Karpas-422 (cell line): Measurements from ENCODE around the gene DSCAML1. TPM values are rescaled to one million over a fixed set of nuclear protein-coding genes. Genes with fewer than 3 reads are reported as not detected.

ENCODE experiments used
- DNase-seq: peaks from one replicate; pipeline ENCODE4 v3.0.0-alpha.2; 2015
- H2AFZ ChIP-seq: fragments of 200-600 bp; sonication (generic); 2 replicates; pipeline ENCODE4 v1.6.1; 2014; ENCODE audit warnings: antibody characterized with exemption, low read length, mixed read lengths
- H3K27ac ChIP-seq: fragments of 200-600 bp; sonication (generic); 2 replicates; pipeline ENCODE4 v1.5.1; 2014; ENCODE audit warnings: mild to moderate bottlenecking, low read length, moderate library complexity
- H3K27me3 ChIP-seq: fragments of 200-600 bp; sonication (generic); 2 replicates; pipeline ENCODE4 v1.6.1; 2014; ENCODE audit warnings: low read length, mixed read lengths
- H3K36me3 ChIP-seq: fragments of 200-600 bp; sonication (generic); 2 replicates; pipeline ENCODE4 v1.6.1; 2014; ENCODE audit warnings: low read length, mixed read lengths; ENCODE audit not compliant: insufficient read depth
- H3K4me1 ChIP-seq: fragments of 200-600 bp; sonication (generic); 2 replicates; pipeline ENCODE4 v1.6.1; 2014; ENCODE audit warnings: mild to moderate bottlenecking, low read length, mixed read lengths
- H3K4me2 ChIP-seq: fragments of 200-600 bp; sonication (generic); 2 replicates; pipeline ENCODE4 v1.6.1; 2014; ENCODE audit warnings: low read length, low read depth, mild to moderate bottlenecking; ENCODE audit not compliant: poor library complexity, severe bottlenecking
- H3K4me3 ChIP-seq: fragments of 200-600 bp; sonication (generic); 2 replicates; pipeline ENCODE4 v1.5.1; 2014; ENCODE audit warnings: mild to moderate bottlenecking, antibody characterized with exemption, low read length, mixed read lengths
- H3K79me2 ChIP-seq: fragments of 200-600 bp; sonication (generic); 2 replicates; pipeline ENCODE4 v1.6.1; 2014; ENCODE audit warnings: mild to moderate bottlenecking, low read length, mixed read lengths
- H3K9ac ChIP-seq: fragments of 200-600 bp; sonication (generic); 2 replicates; pipeline ENCODE4 v1.6.0; 2014; ENCODE audit warnings: low read length
- H3K9me2 ChIP-seq: fragments of 200-600 bp; sonication (generic), shearing (Covaris generic); replicated peaks from 2 replicates; pipeline ENCODE4 v1.6.0; 2014; ENCODE audit warnings: mild to moderate bottlenecking, low read length, moderate library complexity; ENCODE audit not compliant: insufficient read depth
- H3K9me3 ChIP-seq: fragments of 300-700, 200-600 bp; sonication (generic); 2 replicates; pipeline ENCODE4 v1.6.1; 2014; ENCODE audit warnings: low read length, mixed read lengths
- H4K20me1 ChIP-seq: fragments of 200-600 bp; sonication (generic); 2 replicates; pipeline ENCODE4 v1.6.1; 2014; ENCODE audit warnings: mild to moderate bottlenecking, antibody characterized with exemption, low read length, low read depth; ENCODE audit not compliant: insufficient read depth
- total RNA-seq: library from RNA; depleted of rRNA; stranded (reverse); fragments of >200 nt; shearing (Covaris generic); gene quantifications from 2 replicates; pipeline ENCODE4 v1.2.3, GENCODE V29; 2014; ENCODE audit warnings: low replicate concordance

The DSCAML1 gene
- total RNA-seq, 1 experiment from 2014 or later = not detected

GRCh38 chr11:117440258-117440657 is 356.8 kb downstream of the DSCAML1 start:
- Histone ChIP-seq H3K9ac (no peak overlapping the region), H2AFZ (no peak overlapping the region), H3K27me3 (no peaks in the 10 kb centered on the region), H3K9me3 (no peaks in the 10 kb centered on the region), H3K79me2 (no peaks in the 10 kb centered on the region), H4K20me1 (no peaks in the 10 kb centered on the region), H3K27ac (no peak overlapping the region), H3K4me1 (no peaks in the 10 kb centered on the region), H3K36me3 (no peaks in the 10 kb centered on the region), H3K4me3 (no peak overlapping the region), H3K4me2 (no peak overlapping the region), H3K9me2 (no peaks in the 10 kb centered on the region)
- DNase-seq = no peak

GRCh38 chr11:117439256-117439655 is 357.8 kb downstream of the DSCAML1 start:
- Histone ChIP-seq H3K9me2 (no peaks in the 10 kb centered on the region), H3K27me3 (no peaks in the 10 kb centered on the region), H3K9ac (no peak overlapping the region), H2AFZ (no peak overlapping the region), H3K4me2 (no peak overlapping the region), H3K36me3 (no peaks in the 10 kb centered on the region), H3K9me3 (no peaks in the 10 kb centered on the region), H3K4me1 (no peaks in the 10 kb centered on the region), H3K4me3 (no peak overlapping the region), H3K79me2 (no peaks in the 10 kb centered on the region), H4K20me1 (no peaks in the 10 kb centered on the region), H3K27ac (no peak overlapping the region)
- peak; percentile 44 for DNase-seq

DNA sequence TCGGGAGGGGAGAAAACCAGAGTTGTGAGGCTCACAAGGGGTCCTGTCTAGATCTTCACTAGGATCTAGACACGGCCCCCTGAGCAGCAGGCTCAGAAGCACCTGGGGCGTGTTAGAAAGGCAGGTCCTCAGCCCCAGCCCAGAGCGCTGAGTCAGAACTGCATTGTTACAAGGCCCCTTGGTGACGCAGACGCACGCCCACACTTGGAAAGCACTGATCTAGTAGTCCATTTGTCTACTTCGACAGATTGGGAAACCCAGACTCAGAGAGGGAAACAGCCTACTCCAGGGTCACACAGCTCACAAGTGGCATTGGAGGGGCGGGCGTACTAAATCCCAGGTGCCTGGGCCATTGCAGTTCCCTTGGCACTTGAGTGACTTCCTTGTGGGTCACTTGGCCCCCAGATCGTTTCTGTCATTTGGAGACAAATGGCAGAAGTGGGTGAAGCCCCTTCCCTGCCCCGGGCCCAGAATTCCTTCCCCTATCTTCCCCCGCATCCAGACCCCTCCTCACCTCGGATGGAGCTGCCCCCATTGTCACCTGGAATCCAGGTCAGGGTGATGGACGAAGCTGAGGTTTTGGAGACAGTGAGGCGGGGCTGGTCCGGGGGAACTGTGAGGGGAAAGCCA is 358.5 kb downstream of the DSCAML1 start:
- no peak overlapping the region for H3K4me3 ChIP-seq

GRCh38 chr11:117437791-117438130 is 359.3 kb downstream of the DSCAML1 start:
- H3K79me2 ChIP-seq = no peaks in the 10 kb centered on the region
- no peak overlapping the region for H3K4me3 ChIP-seq
- H2AFZ ChIP-seq = no peak overlapping the region
- H3K4me2 ChIP-seq = no peak overlapping the region
- no peaks in the 10 kb centered on the region for H3K4me1 ChIP-seq
- H4K20me1 ChIP-seq = no peaks in the 10 kb centered on the region
- no peak overlapping the region for H3K27ac ChIP-seq
- no peak for DNase-seq
- H3K36me3 ChIP-seq = no peaks in the 10 kb centered on the region
- H3K9me2 ChIP-seq = no peaks in the 10 kb centered on the region
- H3K9me3 ChIP-seq = no peaks in the 10 kb centered on the region
- H3K9ac ChIP-seq = no peak overlapping the region
- H3K27me3 ChIP-seq = no peaks in the 10 kb centered on the region

More for the DNA sequence above, 358.5 kb downstream of the DSCAML1 start:
- Histone ChIP-seq H3K4me1 (no peaks in the 10 kb centered on the region), H2AFZ (no peak overlapping the region), H3K9me3 (no peaks in the 10 kb centered on the region), H3K9me2 (no peaks in the 10 kb centered on the region), H3K4me2 (no peak overlapping the region), H3K36me3 (no peaks in the 10 kb centered on the region), H3K27ac (no peak overlapping the region), H3K9ac (no peak overlapping the region), H3K27me3 (no peaks in the 10 kb centered on the region), H3K79me2 (no peaks in the 10 kb centered on the region), H4K20me1 (no peaks in the 10 kb centered on the region)
- no peak for DNase-seq

DNA sequence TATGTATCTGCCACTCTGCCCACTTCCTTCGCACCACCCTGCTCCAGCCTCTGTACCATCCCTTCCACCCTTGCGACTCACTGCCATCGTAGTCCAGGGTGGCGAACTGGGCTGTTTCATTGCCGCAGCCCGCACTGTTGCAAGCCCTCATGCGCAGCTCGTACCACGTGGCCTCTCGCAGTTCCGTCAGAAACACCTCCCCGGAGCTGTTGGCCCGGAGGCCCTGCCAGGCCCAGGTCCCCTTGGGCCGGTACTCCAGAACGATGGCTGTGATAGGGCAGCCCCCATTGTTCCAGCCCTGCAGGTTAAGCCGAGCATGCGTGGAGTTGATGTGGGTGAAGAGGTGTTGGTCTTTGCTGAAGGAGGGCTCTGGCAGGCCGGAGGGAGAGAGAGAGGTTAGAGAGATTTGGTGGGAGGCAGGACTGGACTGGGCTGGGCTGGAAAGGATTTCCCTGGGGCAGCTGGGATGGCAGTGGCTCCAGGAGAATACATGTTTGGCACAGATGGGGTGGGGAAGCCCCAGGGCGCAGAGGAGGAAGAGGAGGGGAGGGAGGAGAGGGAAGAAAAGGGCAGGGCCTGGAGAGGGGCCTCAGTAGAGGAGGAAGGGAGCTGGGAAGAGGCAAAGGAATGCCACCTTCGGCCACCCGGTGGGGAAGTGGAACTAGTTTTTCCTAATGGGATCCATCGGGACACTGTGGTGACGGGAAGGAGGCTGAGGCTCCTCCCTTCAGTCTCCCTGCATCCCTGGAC is 359.8 kb downstream of the DSCAML1 start:
- DNase-seq = no peak
- no peaks in the 10 kb centered on the region for H3K9me3 ChIP-seq
- H4K20me1 ChIP-seq = no peaks in the 10 kb centered on the region

DNA sequence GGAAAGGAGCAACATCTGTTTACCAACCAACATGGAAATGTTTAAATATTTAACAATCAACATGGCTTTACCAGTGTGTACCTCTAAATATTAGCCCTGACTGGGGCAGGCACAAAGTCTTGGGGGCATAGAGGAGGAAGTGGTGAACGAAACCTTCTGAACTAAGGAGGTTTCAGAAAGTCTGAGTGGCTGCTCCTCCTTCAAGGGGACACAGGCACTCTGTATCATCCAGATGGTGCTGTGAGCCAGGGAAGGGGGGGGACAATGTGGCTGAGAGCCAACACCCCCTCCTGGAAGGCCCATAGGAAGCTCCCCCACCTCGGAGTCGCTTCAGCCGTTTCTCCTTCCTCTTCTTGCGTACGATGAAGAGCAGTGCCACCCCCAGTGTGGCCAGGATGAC is 361.7 kb downstream of the DSCAML1 start:
- no peak overlapping the region for H3K9ac ChIP-seq
- no peak overlapping the region for H3K4me2 ChIP-seq
- H3K79me2 ChIP-seq = no peaks in the 10 kb centered on the region
- H3K9me3 ChIP-seq = no peaks in the 10 kb centered on the region
- H2AFZ ChIP-seq = no peak overlapping the region
- no peaks in the 10 kb centered on the region for H3K27me3 ChIP-seq
- H3K9me2 ChIP-seq = no peaks in the 10 kb centered on the region
- no peak overlapping the region for H3K27ac ChIP-seq
- H3K4me3 ChIP-seq = no peak overlapping the region
- DNase-seq = no peak
- no peaks in the 10 kb centered on the region for H4K20me1 ChIP-seq
- no peaks in the 10 kb centered on the region for H3K4me1 ChIP-seq
- H3K36me3 ChIP-seq = no peaks in the 10 kb centered on the region

More for the DNA sequence above, 359.8 kb downstream of the DSCAML1 start:
- Histone ChIP-seq H3K36me3 (no peaks in the 10 kb centered on the region), H3K9me2 (no peaks in the 10 kb centered on the region), H3K4me2 (no peak overlapping the region), H2AFZ (no peak overlapping the region), H3K79me2 (no peaks in the 10 kb centered on the region), H3K9ac (no peak overlapping the region), H3K4me1 (no peaks in the 10 kb centered on the region), H3K27me3 (no peaks in the 10 kb centered on the region), H3K27ac (no peak overlapping the region), H3K4me3 (no peak overlapping the region)

DNA sequence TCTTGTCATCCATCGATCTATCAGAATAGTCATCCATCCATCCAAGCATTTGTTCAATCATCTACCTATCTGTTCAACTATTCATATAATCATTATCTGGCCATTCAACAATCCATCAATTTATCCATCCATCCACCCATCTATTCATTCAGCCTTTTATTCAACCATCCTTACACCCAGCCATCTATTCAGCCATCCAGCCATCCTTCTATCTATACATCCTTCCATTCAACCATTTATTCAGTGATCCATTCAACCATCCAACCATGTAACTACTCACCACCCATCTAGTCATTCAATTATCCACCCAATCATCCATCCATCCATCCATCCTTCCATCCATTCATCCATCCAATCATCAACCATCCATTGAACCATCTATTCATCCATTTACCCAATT is 362.5 kb downstream of the DSCAML1 start:
- H3K36me3 ChIP-seq = no peaks in the 10 kb centered on the region
- peaks cover 4% of the 10 kb centered on the region; the same call in 1 of the 2 replicates for H3K4me1 ChIP-seq
- no peaks in the 10 kb centered on the region for H3K9me2 ChIP-seq
- H3K4me2 ChIP-seq = no peak overlapping the region
- no peaks in the 10 kb centered on the region for H3K79me2 ChIP-seq
- H3K9me3 ChIP-seq = no peaks in the 10 kb centered on the region
- H3K27me3 ChIP-seq = no peaks in the 10 kb centered on the region
- H3K27ac ChIP-seq = no peak overlapping the region
- no peaks in the 10 kb centered on the region for H4K20me1 ChIP-seq
- no peak overlapping the region for H2AFZ ChIP-seq
- H3K9ac ChIP-seq = no peak overlapping the region
- DNase-seq = no peak
- H3K4me3 ChIP-seq = no peak overlapping the region

DNA sequence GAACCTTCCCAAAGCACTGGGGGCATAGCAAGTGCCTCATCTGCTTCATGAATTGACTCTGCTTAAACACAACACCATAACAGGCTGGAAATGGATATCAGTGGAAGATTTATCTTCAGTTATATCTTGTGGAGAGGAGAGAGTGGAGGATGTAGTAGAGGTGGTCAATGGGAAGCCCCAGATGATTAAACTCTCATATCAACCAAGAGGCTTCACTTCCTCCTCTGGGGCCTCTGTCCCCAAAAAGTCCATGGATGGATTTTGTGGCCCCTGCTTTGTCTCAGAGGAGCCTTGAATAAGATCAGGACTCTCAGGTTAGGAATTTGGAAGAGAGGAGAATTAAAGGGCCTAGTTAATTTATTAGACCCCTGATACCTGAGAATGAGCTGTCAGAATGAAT is 363.3 kb downstream of the DSCAML1 start:
- no peak overlapping the region for H2AFZ ChIP-seq
- no peak overlapping the region for H3K9ac ChIP-seq
- no peak overlapping the region for H3K27ac ChIP-seq
- H3K9me3 ChIP-seq = no peaks in the 10 kb centered on the region
- H3K4me1 ChIP-seq = peaks cover 4% of the 10 kb centered on the region; the same call in 1 of the 2 replicates
- H3K4me3 ChIP-seq = no peak overlapping the region
- H3K4me2 ChIP-seq = no peak overlapping the region
- no peaks in the 10 kb centered on the region for H3K36me3 ChIP-seq
- no peaks in the 10 kb centered on the region for H3K9me2 ChIP-seq
- no peaks in the 10 kb centered on the region for H3K79me2 ChIP-seq
- no peaks in the 10 kb centered on the region for H3K27me3 ChIP-seq
- H4K20me1 ChIP-seq = no peaks in the 10 kb centered on the region
- no peak for DNase-seq
